Hematopoietic multipotent progenitor cell (in vitro differentiated cells): Measurements from ENCODE around the gene RPL27. TPM values are rescaled to one million over a fixed set of nuclear protein-coding genes. Genes with fewer than 3 reads are reported as not detected.

Source experiments
- DNase-seq, 3 donors: peaks; one replicate each; pipeline ENCODE4 v3.0.0-alpha.2; 2011 to 2015; ENCODE audit warnings: low read depth in 2 of 3, low spot score in 2 of 3
- total RNA-seq: library from RNA; depleted of rRNA; stranded (reverse); fragments of >200 nt; gene quantifications from one replicate; pipeline ENCODE4 v1.2.3, GENCODE V29; 2012

RPL27 gene
- total RNA-seq, 1 donor: 2,332 TPM

GRCh38 chr17:43020030-43020621 lies 21.9 kb downstream of the RPL27 start:
- no peak for DNase-seq

GRCh38 chr17:43020789-43021740 lies 22.8 kb downstream of the RPL27 start:
- DNase-seq: peak in 2 of 3 donors; percentile 74 to 77

- DNase-seq: peak; percentile 40 to 65 (median 52)
Measured at GRCh38 chr17:43021741-43022512, 23.7 kb downstream of the RPL27 start, which contains the start of gene VAT1. Gene VAT1 (minus strand): TSS chr17:43022385. CDS start chr17:43022322, 63 bp downstream.

- DNase-seq: peak; percentile 55 to 97 (median 92)
Measured at GRCh38 chr17:43024407-43025289, 26.4 kb downstream of the RPL27 start, which contains the start of gene RND2. Gene RND2 (plus strand): TSS chr17:43025231. CDS start chr17:43025348, 117 bp downstream.

- peak in 1 of 3 donors; percentile 23 for DNase-seq
Measured at GRCh38 chr17:43025290-43025657, 27.1 kb downstream of the RPL27 start.

GRCh38 chr17:43025766-43026537 lies 27.7 kb downstream of the RPL27 start:
- no peak for DNase-seq

GRCh38 chr17:43026595-43026994 lies 28.4 kb downstream of the RPL27 start:
- DNase-seq: peak in 1 of 3 donors; percentile 26

- DNase-seq: no peak
Measured at GRCh38 chr17:43027091-43028032, 29.1 kb downstream of the RPL27 start.

- no peak for DNase-seq
Measured at GRCh38 chr17:43028221-43028861, 30.1 kb downstream of the RPL27 start.

- DNase-seq: no peak
Measured at GRCh38 chr17:43030137-43030767, 32.0 kb downstream of the RPL27 start.

GRCh38 chr17:43031666-43032065 lies 33.4 kb downstream of the RPL27 start:
- no peak for DNase-seq

GRCh38 chr17:43033948-43034881 lies 36.0 kb downstream of the RPL27 start:
- DNase-seq: no peak

GRCh38 chr17:43034894-43035293 lies 36.7 kb downstream of the RPL27 start:
- no peak for DNase-seq

GRCh38 chr17:43039646-43040045 lies 41.4 kb downstream of the RPL27 start:
- no peak for DNase-seq

- no peak for DNase-seq
Measured at GRCh38 chr17:43040655-43041054, 42.4 kb downstream of the RPL27 start.

- DNase-seq: no peak
Measured at GRCh38 chr17:43042025-43042628, 43.9 kb downstream of the RPL27 start.
